ENCODE data around the gene PLPP4.
A peak's percentile ranks its signal among the peaks of the same experiment; 100 is the strongest.

Gene PLPP4

DNA sequence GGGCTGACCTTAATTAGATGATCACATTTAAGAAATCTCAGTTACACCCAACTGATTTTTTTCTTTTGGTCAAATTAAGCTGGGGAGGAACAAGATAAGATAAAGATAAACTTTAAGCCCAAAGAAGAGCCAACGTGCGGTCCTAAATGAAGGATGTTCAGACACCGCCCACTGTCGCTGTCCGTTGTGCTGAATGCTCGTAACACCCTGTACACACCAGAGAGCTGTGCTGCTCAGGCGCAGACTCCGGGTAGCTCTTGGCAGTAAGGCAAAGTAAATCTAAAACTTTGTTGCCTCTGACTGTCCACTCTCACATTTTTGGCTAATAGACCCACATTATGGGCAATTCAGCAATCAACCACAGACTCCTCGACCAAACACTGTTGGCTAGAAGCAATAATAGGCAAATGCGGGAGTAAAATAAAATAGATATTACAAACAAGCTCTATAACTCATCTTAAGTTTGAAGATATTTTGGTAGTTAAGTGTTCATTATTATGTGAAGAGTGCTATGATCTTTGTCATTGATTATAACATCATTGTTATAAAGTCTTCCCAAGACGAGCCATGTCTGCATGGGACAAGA, 57.1 kb downstream of the PLPP4 start:
- no peak for TF ChIP-seq MYC (IDR thresholded peaks at IDR 0.05; ENCODE audit: low read depth, low read length)
- TF ChIP-seq, protein P1, sequence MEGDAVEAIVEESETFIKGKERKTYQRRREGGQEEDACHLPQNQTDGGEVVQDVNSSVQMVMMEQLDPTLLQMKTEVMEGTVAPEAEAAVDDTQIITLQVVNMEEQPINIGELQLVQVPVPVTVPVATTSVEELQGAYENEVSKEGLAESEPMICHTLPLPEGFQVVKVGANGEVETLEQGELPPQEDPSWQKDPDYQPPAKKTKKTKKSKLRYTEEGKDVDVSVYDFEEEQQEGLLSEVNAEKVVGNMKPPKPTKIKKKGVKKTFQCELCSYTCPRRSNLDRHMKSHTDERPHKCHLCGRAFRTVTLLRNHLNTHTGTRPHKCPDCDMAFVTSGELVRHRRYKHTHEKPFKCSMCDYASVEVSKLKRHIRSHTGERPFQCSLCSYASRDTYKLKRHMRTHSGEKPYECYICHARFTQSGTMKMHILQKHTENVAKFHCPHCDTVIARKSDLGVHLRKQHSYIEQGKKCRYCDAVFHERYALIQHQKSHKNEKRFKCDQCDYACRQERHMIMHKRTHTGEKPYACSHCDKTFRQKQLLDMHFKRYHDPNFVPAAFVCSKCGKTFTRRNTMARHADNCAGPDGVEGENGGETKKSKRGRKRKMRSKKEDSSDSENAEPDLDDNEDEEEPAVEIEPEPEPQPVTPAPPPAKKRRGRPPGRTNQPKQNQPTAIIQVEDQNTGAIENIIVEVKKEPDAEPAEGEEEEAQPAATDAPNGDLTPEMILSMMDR (IDR thresholded peaks at IDR 0.05; ENCODE audit: low read depth, low read length) = no peak
- TF ChIP-seq POLR2A (IDR thresholded peaks at IDR 0.05; ENCODE audit: extremely low read depth, insufficient read length) = no peak
- TF ChIP-seq, protein P2, sequence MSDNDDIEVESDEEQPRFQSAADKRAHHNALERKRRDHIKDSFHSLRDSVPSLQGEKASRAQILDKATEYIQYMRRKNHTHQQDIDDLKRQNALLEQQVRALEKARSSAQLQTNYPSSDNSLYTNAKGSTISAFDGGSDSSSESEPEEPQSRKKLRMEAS (IDR thresholded peaks at IDR 0.05; ENCODE audit: low read depth, low read length) = no peak
- DNase-seq (ENCODE audit: low read depth) = peak; percentile 60
- H3K4me3 ChIP-seq (ENCODE audit: low read depth, low read length) = no peak overlapping the region

DNA sequence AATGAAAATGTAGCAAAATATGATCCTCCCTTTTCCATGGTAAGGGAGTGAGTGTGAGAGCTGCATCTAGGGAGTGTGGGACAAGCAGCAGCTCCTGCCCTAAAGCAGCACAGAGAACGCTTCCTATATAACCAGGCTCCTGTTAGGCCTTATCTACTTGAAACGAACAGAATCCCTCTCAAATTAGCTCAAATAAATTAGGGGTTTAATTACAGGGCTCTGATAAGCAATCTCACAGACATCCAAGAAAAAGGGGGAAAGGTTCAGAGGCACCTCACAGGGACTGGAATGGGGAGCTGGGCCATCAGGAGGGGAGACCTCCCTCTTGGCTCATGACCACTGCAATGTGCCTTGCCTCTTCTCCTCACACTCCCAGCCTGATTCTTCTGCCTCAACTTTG, 57.9 kb downstream of the PLPP4 start:
- no peak for DNase-seq (ENCODE audit: low read depth)
- TF ChIP-seq MYC (IDR thresholded peaks at IDR 0.05; ENCODE audit: low read depth, low read length) = no peak
- H3K4me3 ChIP-seq (ENCODE audit: low read depth, low read length) = no peak overlapping the region

DNA sequence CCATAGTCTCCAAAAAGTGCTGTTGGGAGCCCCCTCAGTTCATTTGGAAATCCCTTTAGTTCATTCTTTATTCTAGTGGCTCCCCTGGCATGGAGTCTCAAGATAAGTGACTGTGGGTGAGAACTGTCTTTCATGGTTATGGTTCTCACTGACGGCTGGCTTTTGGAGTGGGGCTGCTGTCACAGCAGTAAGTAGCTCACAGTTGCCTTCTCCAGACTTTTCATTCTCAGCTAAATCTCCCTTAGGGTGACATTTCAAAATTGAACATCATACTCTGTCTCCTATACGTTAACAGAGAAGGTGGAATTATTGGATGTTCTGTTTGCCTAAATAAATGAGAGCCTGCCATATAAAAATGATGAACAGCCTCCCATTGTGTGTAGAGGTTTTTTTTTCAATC, 58.7 kb downstream of the PLPP4 start:
- H3K4me3 ChIP-seq (ENCODE audit: low read depth, low read length) = no peak overlapping the region
- DNase-seq (ENCODE audit: low read depth) = no peak
- no peak for TF ChIP-seq MYC (IDR thresholded peaks at IDR 0.05; ENCODE audit: low read depth, low read length)
- TF ChIP-seq, protein P2 (IDR thresholded peaks at IDR 0.05; ENCODE audit: low read depth, low read length) = no peak
- no peak for TF ChIP-seq POLR2A (IDR thresholded peaks at IDR 0.05; ENCODE audit: extremely low read depth, insufficient read length)
- TF ChIP-seq, protein P1 (IDR thresholded peaks at IDR 0.05; ENCODE audit: low read depth, low read length) = no peak

DNA sequence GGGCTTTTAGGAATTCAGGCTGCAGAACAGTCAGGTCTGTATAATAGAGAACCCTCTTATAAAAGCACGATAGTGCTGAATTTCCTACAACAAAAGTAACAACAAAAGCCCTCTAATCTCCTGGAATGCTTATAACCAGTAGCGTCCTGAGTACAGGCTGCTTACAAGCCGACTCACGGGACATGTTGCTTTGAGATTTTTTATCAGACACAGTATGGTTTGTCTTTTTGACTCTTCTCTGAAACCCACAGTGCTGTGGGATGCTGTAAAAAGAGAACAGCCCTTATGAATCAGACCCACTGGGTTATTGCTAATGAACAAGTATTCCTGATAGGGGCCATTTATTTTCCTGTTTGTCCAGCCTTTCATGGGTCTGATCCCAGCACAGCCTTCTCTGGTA, 59.4 kb downstream of the PLPP4 start:
- DNase-seq (ENCODE audit: low read depth) = no peak
- no peak overlapping the region for H3K4me3 ChIP-seq (ENCODE audit: low read depth, low read length)
- TF ChIP-seq, protein P2 (IDR thresholded peaks at IDR 0.05; ENCODE audit: low read depth, low read length) = no peak
- TF ChIP-seq, protein P1 (IDR thresholded peaks at IDR 0.05; ENCODE audit: low read depth, low read length) = no peak
- TF ChIP-seq POLR2A (IDR thresholded peaks at IDR 0.05; ENCODE audit: extremely low read depth, insufficient read length) (no peak), MYC (IDR thresholded peaks at IDR 0.05; ENCODE audit: low read depth, low read length) (no peak)

DNA sequence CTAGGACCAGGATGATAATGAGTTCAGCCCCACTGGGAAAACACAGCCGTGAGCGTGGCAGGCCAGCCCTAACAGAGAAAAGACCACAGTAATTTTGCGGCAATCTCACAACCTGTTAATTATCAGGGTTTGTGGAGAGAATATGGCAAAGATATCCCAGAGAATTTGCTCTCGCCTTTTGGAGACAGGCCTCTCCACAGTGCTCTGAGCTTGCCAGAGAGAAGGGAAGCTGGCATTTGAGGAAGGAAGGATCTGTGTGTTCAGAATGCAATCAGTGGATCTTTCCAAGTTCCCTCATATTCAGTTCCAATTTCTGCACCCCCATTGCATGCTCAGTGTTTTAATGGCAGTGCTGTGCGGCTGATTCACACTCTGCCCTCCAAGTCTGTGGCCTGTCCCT, 60.2 kb downstream of the PLPP4 start:
- H3K4me3 ChIP-seq (ENCODE audit: low read depth, low read length) = no peak overlapping the region
- no peak for DNase-seq (ENCODE audit: low read depth)
- TF ChIP-seq, protein P2 (IDR thresholded peaks at IDR 0.05; ENCODE audit: low read depth, low read length) = no peak
- TF ChIP-seq POLR2A (IDR thresholded peaks at IDR 0.05; ENCODE audit: extremely low read depth, insufficient read length) (no peak), MYC (IDR thresholded peaks at IDR 0.05; ENCODE audit: low read depth, low read length) (no peak)
- TF ChIP-seq, protein P1 (IDR thresholded peaks at IDR 0.05; ENCODE audit: low read depth, low read length) = no peak

DNA sequence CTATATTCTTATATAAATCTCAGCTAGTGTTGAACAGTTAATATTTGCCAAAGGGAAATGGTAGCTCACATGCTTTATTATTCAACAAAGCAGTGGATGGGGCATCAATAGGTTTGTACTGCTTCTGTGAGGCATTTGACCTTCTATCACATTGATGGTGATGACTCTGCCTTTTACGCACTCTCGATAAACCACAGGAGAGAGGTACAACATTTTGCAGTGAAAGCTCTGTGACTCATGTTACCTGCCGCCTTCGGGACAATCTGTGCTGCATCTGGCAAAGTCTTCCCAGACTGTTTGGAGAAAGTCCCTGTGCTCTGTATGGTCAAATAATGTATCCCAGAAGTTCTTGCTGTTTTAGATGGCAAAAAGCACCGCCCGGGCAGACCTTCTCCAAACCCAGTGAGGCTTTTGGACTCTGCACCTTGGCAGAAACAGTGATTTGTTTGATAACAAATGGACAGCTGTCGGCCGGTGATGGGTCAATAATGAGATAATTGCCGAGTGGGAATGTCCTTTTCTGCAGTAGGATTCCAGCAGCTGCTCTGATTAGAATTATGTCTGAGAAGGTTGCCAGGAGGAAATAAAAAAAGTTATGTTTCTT, 61.0 kb downstream of the PLPP4 start:
- no peak overlapping the region for H3K4me3 ChIP-seq (ENCODE audit: low read depth, low read length)
- TF ChIP-seq, protein P2 (IDR thresholded peaks at IDR 0.05; ENCODE audit: low read depth, low read length) = no peak
- TF ChIP-seq, protein P1 (IDR thresholded peaks at IDR 0.05; ENCODE audit: low read depth, low read length) = no peak
- no peak for TF ChIP-seq MYC (IDR thresholded peaks at IDR 0.05; ENCODE audit: low read depth, low read length)
- no peak for TF ChIP-seq POLR2A (IDR thresholded peaks at IDR 0.05; ENCODE audit: extremely low read depth, insufficient read length)
- DNase-seq (ENCODE audit: low read depth) = no peak

Data from NB4 (cell line).